Panc1 (cell line): ENCODE results near the gene GAPVD1. TPM values are rescaled to one million over a fixed set of nuclear protein-coding genes. Genes with fewer than 3 reads are reported as not detected.

Experiments used
- ATAC-seq: fragments of 200-7000 bp; cut with Tn5 transposase; 2 replicates; pipeline ENCODE4 v1.9.1; 2020; ENCODE audit warnings: mild to moderate bottlenecking, moderate library complexity
- BruUV-seq: library from RNA; stranded (reverse); fragments of 400-500 nt; replicated peaks from 2 replicates; lab custom pipeline; 2021; lab: Mats Ljungman, UMichigan
- CTCF ChIA-PET: fragments of 300-600 bp; sonication (Branson Sonifier 250); formaldehyde crosslinking; loops from one replicate; lab custom pipeline; 2022; ENCODE audit warnings: antibody characterized with exemption; lab: Charles Lee
- POLR2A ChIA-PET: fragments of 300-600 bp; sonication (Branson Sonifier 250); formaldehyde crosslinking; loops from one replicate; lab custom pipeline; 2022; ENCODE audit warnings: antibody characterized with exemption; lab: Charles Lee
- DNase-seq: peaks from one replicate; pipeline ENCODE4 v3.0.0-alpha.2; 2010; ENCODE audit warnings: low read depth, low spot score
- H3K27ac ChIP-seq: 2 replicates; pipeline ENCODE4 v1.5.1; 2011; ENCODE audit warnings: mild to moderate bottlenecking, low read length, inconsistent platforms
- H3K27me3 ChIP-seq: fragments of 200-500 bp; sonication (Bioruptor generic); 2 replicates; pipeline ENCODE4 v1.6.0; 2014; ENCODE audit warnings: low read length, inconsistent platforms; ENCODE audit not compliant: control insufficient read depth, insufficient read depth
- H3K36me3 ChIP-seq: fragments of 200-500 bp; sonication (Bioruptor generic); 2 replicates; pipeline ENCODE4 v1.5.1; 2014; ENCODE audit warnings: inconsistent platforms, mild to moderate bottlenecking, low read length, moderate library complexity; ENCODE audit not compliant: control insufficient read depth, insufficient read depth
- H3K4me1 ChIP-seq: 2 replicates; pipeline ENCODE4 v1.5.1; 2011; ENCODE audit warnings: inconsistent platforms, mild to moderate bottlenecking, low read length, moderate library complexity; ENCODE audit not compliant: control insufficient read depth, insufficient read depth
- H3K4me3 ChIP-seq, 2 experiments: 2 replicates each; pipeline ENCODE4 v1.5.1; 2011 to 2012; ENCODE audit warnings: low read depth in 2 of 2, low read length in 2 of 2, mild to moderate bottlenecking in 2 of 2, inconsistent platforms in 1 of 2, moderate library complexity in 1 of 2
- H3K9me3 ChIP-seq: fragments of 200-500 bp; sonication (Bioruptor generic); 2 replicates; pipeline ENCODE4 v1.5.1; 2014; ENCODE audit warnings: low read depth, mild to moderate bottlenecking, inconsistent platforms, low read length, moderate library complexity; ENCODE audit not compliant: control insufficient read depth, insufficient read depth
- CTCF ChIP-seq: fragments of 450-650 bp; IDR thresholded peaks from 2 replicates; pipeline ENCODE4 v1.5.1; 2017; ENCODE audit warnings: mild to moderate bottlenecking
- POLR2AphosphoS5 ChIP-seq: IDR thresholded peaks from 2 replicates; pipeline ENCODE4 v1.6.1; 2012; ENCODE audit warnings: mild to moderate bottlenecking, low read depth, low read length, moderate library complexity
- REST ChIP-seq, 2 experiments: IDR thresholded peaks; 2 replicates each; pipeline ENCODE4 v1.6.1; 2011 to 2012; ENCODE audit warnings: low read depth in 2 of 2, control low read depth in 1 of 2, low read length in 1 of 2, mild to moderate bottlenecking in 1 of 2, moderate library complexity in 1 of 2; ENCODE audit not compliant: insufficient read depth in 1 of 2
- SIN3A ChIP-seq: IDR thresholded peaks from 2 replicates; pipeline ENCODE4 v1.6.1; 2012; ENCODE audit warnings: low read depth, mild to moderate bottlenecking, low read length, moderate library complexity, borderline replicate concordance; ENCODE audit not compliant: insufficient read depth
- TCF7L2 ChIP-seq: IDR thresholded peaks from 2 replicates; pipeline ENCODE4 v1.6.1; 2011; ENCODE audit warnings: mild to moderate bottlenecking, low read depth, low read length, inconsistent platforms
- in situ Hi-C: cut with HindIII; loops from 2 replicates; pipeline ENCODE4 v1.10.0; 2016; ENCODE audit warnings: low sequenced_read_pairs, low pct_unique_long_range_greater_than_20kb
- intact Hi-C: fragments of 100-400 bp; cut with micrococcal nuclease; formaldehyde crosslinking; loops from one replicate; pipeline ENCODE4 v1.10.0; 2022; ENCODE audit not compliant: unreplicated experiment
- total RNA-seq: library from RNA; stranded (reverse); gene quantifications from one replicate; pipeline ENCODE4 v1.2.1, GENCODE V29; 2021; ENCODE audit not compliant: unreplicated experiment

Gene GAPVD1
- total RNA-seq, 1 experiment from 2014 or later = 48.6 TPM

GRCh38 chr9:125330587-125330986 is 69.0 kb downstream of the GAPVD1 start:
- H3K4me1 ChIP-seq = no peaks in the 10 kb centered on the region; the same call in 1 of the 2 replicates
- POLR2A ChIA-PET = no interaction called here
- CTCF ChIA-PET = no interaction called here

GRCh38 chr9:125332527-125332926 is 70.9 kb downstream of the GAPVD1 start:
- Histone ChIP-seq H3K9me3 (no peaks in the 10 kb centered on the region), H3K27me3 (no peaks in the 10 kb centered on the region), H3K4me1 (no peaks in the 10 kb centered on the region), H3K4me3 (no peak overlapping the region), H3K36me3 (peaks cover 14% of the 10 kb centered on the region), H3K27ac (no peak overlapping the region)
- BruUV-seq = no TSS peak
- no peak for DNase-seq
- no peak for TF ChIP-seq SIN3A
- TF ChIP-seq REST (IDR thresholded peaks at IDR 0.05; ENCODE audit: insufficient read depth in 1 of 2, low read depth in 2 of 2, low read length in 1 of 2) = no peak
- TF ChIP-seq POLR2AphosphoS5 = no peak
- TF ChIP-seq CTCF = no peak
- TF ChIP-seq TCF7L2 = no peak
- no peak for ATAC-seq
- ChIA-PET POLR2A (no interaction called here), CTCF (no interaction called here)
- intact Hi-C loops (no loop called here), in situ Hi-C loops (no loop called here)

More at GRCh38 chr9:125330587-125330986, 69.0 kb downstream of the GAPVD1 start:
- Histone ChIP-seq H3K27ac (no peak overlapping the region), H3K27me3 (no peaks in the 10 kb centered on the region), H3K36me3 (peaks cover 14% of the 10 kb centered on the region), H3K4me3 (no peak overlapping the region), H3K9me3 (no peaks in the 10 kb centered on the region)
- no peak for TF ChIP-seq REST (IDR thresholded peaks at IDR 0.05; ENCODE audit: insufficient read depth in 1 of 2, low read depth in 2 of 2, low read length in 1 of 2)
- no peak for TF ChIP-seq POLR2AphosphoS5
- TF ChIP-seq CTCF = no peak
- no peak for TF ChIP-seq SIN3A
- no peak for TF ChIP-seq TCF7L2
- no TSS peak for BruUV-seq
- DNase-seq (no peak), ATAC-seq (no peak)
- in situ Hi-C loops (no loop called here), intact Hi-C loops (no loop called here)
